Measurements from ENCODE around the gene ZBTB20.

Gene ZBTB20

GRCh38 chr3:114427285-114428043 is 719.6 kb downstream of the ZBTB20 start:
- DNase-seq, result no peak

DNA sequence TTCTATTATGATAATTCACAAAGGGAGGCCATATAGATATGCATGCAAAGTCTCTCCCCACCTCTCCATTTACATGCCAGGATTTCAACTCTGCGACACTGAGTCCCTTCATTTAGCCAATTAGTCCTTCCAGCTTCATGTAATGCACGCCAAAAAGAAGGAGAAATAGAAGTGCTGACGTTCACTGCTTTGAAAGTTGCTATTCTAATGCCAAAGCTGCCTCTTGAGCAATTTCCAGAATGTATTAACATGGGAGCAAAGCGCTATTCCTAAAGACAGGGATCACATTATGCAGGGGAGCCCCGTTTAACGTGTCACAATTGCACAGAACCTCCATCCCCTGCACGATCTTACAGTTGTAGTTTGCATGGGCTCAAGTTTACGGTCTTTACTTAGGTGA is 722.8 kb downstream of the ZBTB20 start:
- DNase-seq, result no peak

GRCh38 chr3:114421204-114421603 is 725.9 kb downstream of the ZBTB20 start:
- DNase-seq, result no peak

- DNase-seq, result no peak
These were observed 727.0 kb downstream of the ZBTB20 start for GRCh38 chr3:114420072-114420471.

GRCh38 chr3:114418724-114419543 is 728.2 kb downstream of the ZBTB20 start:
- DNase-seq, result no peak

DNA sequence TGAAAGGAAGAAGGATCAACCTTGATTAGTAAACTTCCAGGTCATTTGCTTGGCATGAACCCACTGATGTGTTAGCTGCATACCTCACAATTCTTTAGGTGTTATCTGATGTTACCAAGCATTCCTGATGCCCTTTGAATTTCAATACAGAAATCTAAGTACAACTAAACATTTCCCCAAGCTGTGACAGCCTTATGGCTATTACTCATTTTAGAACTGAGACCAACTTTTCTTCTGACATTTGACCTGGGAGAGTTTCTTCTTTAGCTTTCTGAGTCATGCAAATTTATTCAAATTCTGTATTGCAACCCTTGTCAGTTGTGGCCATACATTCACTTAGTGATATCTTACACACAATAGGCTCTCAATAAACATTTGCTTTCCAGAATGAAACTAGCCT is 729.0 kb downstream of the ZBTB20 start:
- no peak for DNase-seq

- DNase-seq, result no peak
These were observed 729.4 kb downstream of the ZBTB20 start for GRCh38 chr3:114417675-114418074.

DNA sequence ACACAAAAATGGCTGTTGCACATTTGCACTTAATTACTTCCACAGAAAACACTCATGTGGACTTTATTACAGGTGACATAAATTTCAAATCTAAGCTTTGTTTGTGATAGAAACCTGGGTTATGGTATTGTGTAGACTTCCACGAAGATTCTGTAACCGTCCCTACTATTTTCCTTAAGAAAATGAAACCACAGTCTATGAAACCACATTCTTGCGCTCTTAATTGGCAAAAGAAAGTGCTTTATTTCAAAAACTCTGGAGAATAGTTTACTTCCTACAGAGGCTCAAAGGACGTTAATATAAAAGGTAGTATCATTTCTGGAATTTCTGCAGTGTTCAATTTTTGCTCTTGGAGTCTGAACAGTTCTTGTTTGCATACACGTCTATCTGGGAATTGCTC is 729.8 kb downstream of the ZBTB20 start:
- DNase-seq, result no peak

GRCh38 chr3:114411811-114412803 is 735.0 kb downstream of the ZBTB20 start:
- DNase-seq, result no peak

GRCh38 chr3:114411190-114411668 is 735.9 kb downstream of the ZBTB20 start:
- DNase-seq, result no peak

GRCh38 chr3:114408736-114409670 is 738.1 kb downstream of the ZBTB20 start:
- DNase-seq, result no peak

GRCh38 chr3:114406922-114407321 is 740.2 kb downstream of the ZBTB20 start:
- no peak for DNase-seq

DNA sequence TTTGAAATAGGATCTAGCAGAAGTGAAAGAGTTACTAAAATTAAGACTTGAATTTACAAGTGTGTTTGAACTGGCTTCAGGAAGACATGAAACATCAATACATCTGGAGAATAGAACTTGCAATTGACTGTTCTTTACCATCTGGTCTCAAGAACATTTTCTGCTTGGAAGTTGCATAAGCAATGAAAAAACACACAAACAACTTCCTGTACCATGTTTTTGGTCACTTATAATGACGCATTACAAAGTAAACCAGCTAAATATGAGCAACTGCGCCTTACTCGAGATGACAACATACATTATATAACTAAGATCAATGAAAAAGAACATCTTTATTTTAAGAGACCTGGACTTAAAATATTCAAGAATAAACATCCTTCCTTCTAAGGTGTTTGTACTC is 740.8 kb downstream of the ZBTB20 start:
- DNase-seq, result no peak

GRCh38 chr3:114405202-114405990 is 741.7 kb downstream of the ZBTB20 start:
- no peak for DNase-seq

GRCh38 chr3:114404590-114404989 is 742.5 kb downstream of the ZBTB20 start:
- DNase-seq, result no peak

GRCh38 chr3:114402838-114403237 is 744.2 kb downstream of the ZBTB20 start:
- DNase-seq, result no peak

GRCh38 chr3:114401346-114401745 is 745.7 kb downstream of the ZBTB20 start:
- DNase-seq, result no peak

- DNase-seq, result no peak
These were observed 746.7 kb downstream of the ZBTB20 start for GRCh38 chr3:114400371-114400770.

GRCh38 chr3:114394551-114394950 is 752.5 kb downstream of the ZBTB20 start:
- no peak for DNase-seq

DNA sequence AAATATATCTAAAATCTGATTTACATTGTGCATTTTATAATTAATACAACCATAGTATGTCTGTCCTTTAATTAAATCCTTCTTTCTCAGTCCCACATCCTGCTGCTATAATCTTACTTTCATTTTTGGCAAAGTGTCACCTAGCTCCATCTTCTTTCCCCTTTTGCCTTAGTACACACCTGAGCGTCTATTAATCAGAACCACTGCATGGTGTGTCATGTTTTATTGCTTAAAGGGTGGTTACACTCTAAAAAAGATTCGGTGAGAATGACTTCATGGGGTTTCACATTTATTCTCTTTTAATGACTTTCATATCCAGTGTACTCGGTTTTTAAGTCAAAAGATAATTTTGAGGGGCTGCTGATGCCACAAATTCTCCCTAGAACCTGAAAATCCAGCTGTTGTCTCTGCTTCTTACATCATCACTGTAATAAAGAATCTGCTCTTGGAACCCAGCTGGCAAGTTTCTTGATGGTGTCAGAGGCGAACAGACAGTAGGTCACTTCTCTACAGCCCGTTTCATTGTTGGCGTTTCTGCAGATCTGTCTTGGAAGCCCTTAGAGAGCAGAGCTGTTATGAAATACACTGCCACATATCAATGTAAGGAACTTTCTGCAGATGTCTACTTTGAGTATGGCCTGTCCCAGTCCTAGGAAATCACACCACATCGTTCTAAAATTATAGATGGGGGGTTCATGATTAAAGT is 753.6 kb downstream of the ZBTB20 start:
- DNase-seq, result no peak
